PC-3 (cell line): ENCODE results near the gene UHMK1. TPM values are rescaled to one million over a fixed set of nuclear protein-coding genes. Genes with fewer than 3 reads are reported as not detected.

Experiments used
- ATAC-seq: fragments of 200-7000 bp; cut with Tn5 transposase; 2 replicates; pipeline ENCODE4 v1.9.1; 2020; ENCODE audit warnings: mild to moderate bottlenecking, moderate library complexity
- BruUV-seq: library from RNA; stranded (reverse); fragments of 400-500 nt; replicated peaks from 2 replicates; lab custom pipeline; 2021; lab: Mats Ljungman, UMichigan
- CTCF ChIA-PET: fragments of 300-600 bp; sonication (Branson Sonifier 250); formaldehyde crosslinking; loops from one replicate; lab custom pipeline; 2022; ENCODE audit warnings: antibody characterized with exemption; lab: Charles Lee
- POLR2A ChIA-PET: fragments of 300-600 bp; sonication (Branson Sonifier 250); formaldehyde crosslinking; loops from one replicate; lab custom pipeline; 2022; ENCODE audit warnings: antibody characterized with exemption; ENCODE audit not compliant: unreplicated experiment; lab: Charles Lee
- DNase-seq: peaks from one replicate; pipeline ENCODE4 v3.0.0-alpha.2; 2015
- H2AFZ ChIP-seq: fragments of 300-600 bp; sonication (generic); 2 replicates; pipeline ENCODE4 v1.6.0; 2016; ENCODE audit warnings: antibody characterized with exemption, low read length
- H3F3A ChIP-seq: fragments of 300-600 bp; sonication (generic); one replicate; pipeline ENCODE4 v1.6.0; 2017; ENCODE audit warnings: antibody characterized with exemption, low read length, control low read depth, mild to moderate bottlenecking; ENCODE audit not compliant: unreplicated experiment
- H3K27ac ChIP-seq: fragments of 300-600 bp; sonication (generic); 2 replicates; pipeline ENCODE4 v1.5.1; 2016; ENCODE audit warnings: mild to moderate bottlenecking, low read length
- H3K27me3 ChIP-seq: fragments of 300-600 bp; sonication (generic); 2 replicates; pipeline ENCODE4 v1.6.1; 2016; ENCODE audit warnings: low read length, mixed read lengths
- H3K36me3 ChIP-seq: fragments of 300-600 bp; sonication (generic); 2 replicates; pipeline ENCODE4 v1.6.1; 2016; ENCODE audit warnings: low read depth, mixed run types, low read length, mixed read lengths
- H3K4me1 ChIP-seq: fragments of 300-600 bp; sonication (generic); 2 replicates; pipeline ENCODE4 v1.5.1; 2016; ENCODE audit warnings: low read length; ENCODE audit not compliant: insufficient read depth
- H3K4me2 ChIP-seq: fragments of 300-600 bp; sonication (generic); 2 replicates; pipeline ENCODE4 v1.6.0; 2016; ENCODE audit warnings: low read length
- H3K4me3 ChIP-seq: fragments of 300-600 bp; sonication (generic); 2 replicates; pipeline ENCODE4 v1.5.1; 2016; ENCODE audit warnings: mild to moderate bottlenecking, low read length, mixed read lengths
- H3K79me2 ChIP-seq: fragments of 300-600 bp; sonication (generic); 2 replicates; pipeline ENCODE4 v1.6.1; 2017; ENCODE audit warnings: low read length, mixed read lengths
- H3K9ac ChIP-seq: fragments of 300-600 bp; sonication (generic); 2 replicates; pipeline ENCODE4 v1.6.0; 2016; ENCODE audit warnings: mild to moderate bottlenecking, low read length
- H3K9me2 ChIP-seq: fragments of 300-600 bp; sonication (generic); replicated peaks from 2 replicates; pipeline ENCODE4 v1.6.1; 2016; ENCODE audit warnings: mixed run types, low read length, mixed read lengths
- H3K9me3 ChIP-seq: fragments of 300-600 bp; sonication (generic); 2 replicates; pipeline ENCODE4 v1.6.1; 2016; ENCODE audit warnings: low read length, mixed read lengths
- H4K20me1 ChIP-seq: fragments of 300-600 bp; sonication (generic); 2 replicates; pipeline ENCODE4 v1.6.1; 2016; ENCODE audit warnings: low read length, mixed read lengths
- CTCF ChIP-seq: fragments of 300-600 bp; sonication (generic); conservative IDR thresholded peaks from 2 replicates; pipeline ENCODE4 v1.5.1; 2017; ENCODE audit warnings: antibody characterized with exemption, low read depth, mild to moderate bottlenecking, low read length
- EZH2 ChIP-seq: fragments of 300-600 bp; sonication (generic); IDR thresholded peaks from one replicate; pipeline ENCODE4 v1.6.1; 2017; ENCODE audit warnings: antibody characterized with exemption, mild to moderate bottlenecking, low read length; ENCODE audit not compliant: unreplicated experiment
- EZH2phosphoT487 ChIP-seq: fragments of 300-600 bp; sonication (generic); IDR thresholded peaks from 2 replicates; pipeline ENCODE4 v1.6.1; 2018; ENCODE audit warnings: mild to moderate bottlenecking, antibody characterized with exemption, low read length, borderline replicate concordance
- intact Hi-C: fragments of 100-400 bp; cut with micrococcal nuclease; formaldehyde crosslinking; loops from 2 replicates; pipeline ENCODE4 v1.9.0; 2023
- total RNA-seq: library from RNA; depleted of rRNA; stranded (reverse); fragments of >200 nt; gene quantifications from 2 replicates; pipeline ENCODE4 v1.2.3, GENCODE V29; 2014

UHMK1 gene
- total RNA-seq, 1 experiment from 2014 or later = 69.4 TPM

GRCh38 chr1:162497104-162497722, 405 bp upstream of the UHMK1 start:
- intact Hi-C loops = loop anchor here (5.0 kb wide), 2 partner anchors 200 to 440 kb away; no protein-coding TSS in a partner anchor
- Histone ChIP-seq H3K9ac (peak overlapping the region; percentile 92), H4K20me1 (peaks cover 6% of the 10 kb centered on the region; the same call in 1 of the 2 replicates), H3K27ac (no peak overlapping the region), H2AFZ (peak overlapping the region; percentile 100), H3K79me2 (peaks cover 48% of the 10 kb centered on the region), H3F3A (peaks cover 3% of the 10 kb centered on the region), H3K36me3 (peaks cover 14% of the 10 kb centered on the region; the same call in 1 of the 2 replicates), H3K4me3 (peak overlapping the region; percentile 77), H3K9me3 (no peaks in the 10 kb centered on the region), H3K4me2 (peak overlapping the region; percentile 87), H3K9me2 (no peaks in the 10 kb centered on the region), H3K27me3 (no peaks in the 10 kb centered on the region), H3K4me1 (peaks cover 30% of the 10 kb centered on the region)
- POLR2A ChIA-PET = no interaction called here
- BruUV-seq = TSS peak; percentile 95
- DNase-seq = no peak
- ATAC-seq = no peak
- CTCF ChIA-PET = no interaction called here
- TF ChIP-seq EZH2phosphoT487 (no peak), EZH2 (no peak), CTCF (no peak)

DNA sequence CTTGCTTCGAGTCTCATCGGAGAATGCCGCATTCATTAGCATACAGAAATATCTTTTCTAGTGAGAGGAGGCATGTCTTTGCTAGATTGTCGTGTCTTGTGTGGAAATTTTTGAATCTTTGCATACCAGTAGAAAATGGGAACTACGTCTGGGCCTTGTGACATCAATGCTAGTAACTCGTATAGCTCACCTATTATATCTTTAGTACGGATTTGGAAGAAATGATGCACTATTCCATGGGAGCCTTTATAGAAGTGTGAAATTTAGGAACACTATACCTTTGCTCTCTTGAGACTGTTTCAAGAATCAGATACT, 835 bp downstream of the UHMK1 start:
- Histone ChIP-seq H3K79me2 (peaks cover 49% of the 10 kb centered on the region), H3K9me2 (no peaks in the 10 kb centered on the region), H3K27ac (no peak overlapping the region), H3K27me3 (no peaks in the 10 kb centered on the region), H4K20me1 (peaks cover 8% of the 10 kb centered on the region; the same call in 1 of the 2 replicates), H3K9me3 (no peaks in the 10 kb centered on the region), H3K9ac (peak overlapping the region; percentile 92), H3K4me1 (peaks cover 43% of the 10 kb centered on the region), H3K4me2 (peak overlapping the region; percentile 87), H3K4me3 (peak overlapping the region; percentile 77), H3F3A (peaks cover 10% of the 10 kb centered on the region), H2AFZ (no peak overlapping the region; the same call in 1 of the 2 replicates), H3K36me3 (peaks cover 16% of the 10 kb centered on the region; the same call in 1 of the 2 replicates)
- DNase-seq = peak; percentile 16
- intact Hi-C loops = loop anchor here (5.0 kb wide), 2 partner anchors 199 to 441 kb away; no protein-coding TSS in a partner anchor
- TSS peak; percentile 48 for BruUV-seq
- ChIA-PET POLR2A (interaction anchor here (0.6 to 0.9 kb wide), 2 partner anchors 43 to 319 kb away, joined by 3 to 4 read pairs; no protein-coding TSS in a partner anchor), CTCF (interaction anchor here (0.6 kb wide), 1 partner anchor 40 kb away, joined by 3 read pairs; no protein-coding TSS in a partner anchor)
- no peak for TF ChIP-seq CTCF
- ATAC-seq = peak; percentile 1; the same call in 1 of the 2 replicates

- Histone ChIP-seq H3K36me3 (peaks cover 34% of the 10 kb centered on the region), H3K9ac (no peak overlapping the region), H3K9me2 (no peaks in the 10 kb centered on the region), H3K4me3 (peak overlapping the region; percentile 77; the same call in 1 of the 2 replicates), H3K27ac (no peak overlapping the region), H4K20me1 (peaks cover 8% of the 10 kb centered on the region; the same call in 1 of the 2 replicates), H3K4me1 (peaks cover 47% of the 10 kb centered on the region), H3K27me3 (no peaks in the 10 kb centered on the region), H3K4me2 (peak overlapping the region; percentile 87), H3K9me3 (no peaks in the 10 kb centered on the region), H3K79me2 (peaks cover 64% of the 10 kb centered on the region), H2AFZ (no peak overlapping the region), H3F3A (peaks cover 10% of the 10 kb centered on the region)
- DNase-seq (no peak), ATAC-seq (no peak)
- BruUV-seq = no TSS peak
- ChIA-PET CTCF (no interaction called here), POLR2A (interaction anchor here (1.0 kb wide), 1 partner anchor 120 kb away, joined by 3 read pairs; no protein-coding TSS in a partner anchor)
- intact Hi-C loops = loop anchor here (5.0 kb wide), 1 partner anchor 81 kb away; no protein-coding TSS in a partner anchor
- no peak for TF ChIP-seq CTCF
- TF ChIP-seq EZH2phosphoT487 = no peak
- no peak for TF ChIP-seq EZH2
These were observed 3.2 kb downstream of the UHMK1 start for GRCh38 chr1:162500805-162501204.
